PFSK-1 (cell line): ENCODE measurements around the gene RASSF4.

ENCODE experiments used
- POLR2AphosphoS5 ChIP-seq: IDR thresholded peaks from 2 replicates; pipeline ENCODE4 v1.6.1; 2012; ENCODE audit warnings: low read depth, mild to moderate bottlenecking, control low read depth, low read length, moderate library complexity
- REST ChIP-seq, 2 experiments: IDR thresholded peaks; 2 replicates each; pipeline versions ENCODE4 v1.6.1 to v1.8.0; 2011 to 2012; ENCODE audit warnings: low read depth in 2 of 2, low read length in 2 of 2, control low read depth in 1 of 2, inconsistent platforms in 1 of 2, mild to moderate bottlenecking in 1 of 2, moderate library complexity in 1 of 2; ENCODE audit not compliant: insufficient read depth in 1 of 2
- SIN3A ChIP-seq: IDR thresholded peaks from 2 replicates; pipeline ENCODE4 v1.6.1; 2012; ENCODE audit warnings: mild to moderate bottlenecking, low read length, moderate library complexity, borderline replicate concordance; ENCODE audit not compliant: insufficient read depth
- TAF1 ChIP-seq: IDR thresholded peaks from 2 replicates; pipeline ENCODE4 v1.6.1; 2012; ENCODE audit warnings: low read length, control low read depth, borderline replicate concordance; ENCODE audit not compliant: insufficient read depth

- TF ChIP-seq POLR2AphosphoS5 (no peak), REST (IDR thresholded peaks at IDR 0.05; ENCODE audit: insufficient read depth in 1 of 2, low read depth in 2 of 2, low read length in 2 of 2) (no peak), SIN3A (no peak), TAF1 (no peak)
Measured at GRCh38 chr10:45003432-45004000, 43.9 kb downstream of the RASSF4 start.
